AG10803 (cell line): Measurements from ENCODE around the gene ADRM1.

Source experiments
- DNase-seq: peaks from one replicate; pipeline ENCODE4 v3.0.0; 2010; ENCODE audit warnings: low read depth
- H3K4me3 ChIP-seq: 2 replicates; pipeline ENCODE4 v1.5.1; 2011; ENCODE audit warnings: mild to moderate bottlenecking, low read length, control low read depth
- TF ChIP-seq, protein P1 (sequence below): conservative IDR thresholded peaks from 2 replicates; pipeline ENCODE4 v1.5.1; 2011; ENCODE audit warnings: mild to moderate bottlenecking, low read length, control low read depth, inconsistent platforms

Gene ADRM1

DNA sequence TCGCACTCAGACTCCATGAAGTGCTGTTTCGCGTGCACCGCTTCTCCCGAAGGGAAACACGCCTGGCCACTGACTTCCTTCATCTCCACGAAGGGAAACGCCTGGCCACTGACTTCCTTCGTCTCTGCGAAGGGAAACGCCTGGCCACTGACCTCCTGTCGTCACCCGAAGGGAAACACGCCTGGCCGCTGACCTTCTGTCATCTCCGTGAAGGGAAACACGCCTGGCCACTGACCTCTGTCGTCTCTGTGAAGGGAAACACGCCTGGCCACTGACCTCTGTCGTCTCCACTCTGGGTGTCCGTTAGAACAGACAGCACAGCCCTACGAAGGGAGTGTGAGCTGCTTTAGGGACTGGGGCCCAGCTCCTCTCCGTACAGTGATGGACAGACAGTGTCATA lies 17.1 kb upstream of the ADRM1 start:
- TF ChIP-seq, protein P1, sequence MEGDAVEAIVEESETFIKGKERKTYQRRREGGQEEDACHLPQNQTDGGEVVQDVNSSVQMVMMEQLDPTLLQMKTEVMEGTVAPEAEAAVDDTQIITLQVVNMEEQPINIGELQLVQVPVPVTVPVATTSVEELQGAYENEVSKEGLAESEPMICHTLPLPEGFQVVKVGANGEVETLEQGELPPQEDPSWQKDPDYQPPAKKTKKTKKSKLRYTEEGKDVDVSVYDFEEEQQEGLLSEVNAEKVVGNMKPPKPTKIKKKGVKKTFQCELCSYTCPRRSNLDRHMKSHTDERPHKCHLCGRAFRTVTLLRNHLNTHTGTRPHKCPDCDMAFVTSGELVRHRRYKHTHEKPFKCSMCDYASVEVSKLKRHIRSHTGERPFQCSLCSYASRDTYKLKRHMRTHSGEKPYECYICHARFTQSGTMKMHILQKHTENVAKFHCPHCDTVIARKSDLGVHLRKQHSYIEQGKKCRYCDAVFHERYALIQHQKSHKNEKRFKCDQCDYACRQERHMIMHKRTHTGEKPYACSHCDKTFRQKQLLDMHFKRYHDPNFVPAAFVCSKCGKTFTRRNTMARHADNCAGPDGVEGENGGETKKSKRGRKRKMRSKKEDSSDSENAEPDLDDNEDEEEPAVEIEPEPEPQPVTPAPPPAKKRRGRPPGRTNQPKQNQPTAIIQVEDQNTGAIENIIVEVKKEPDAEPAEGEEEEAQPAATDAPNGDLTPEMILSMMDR = no peak
- H3K4me3 ChIP-seq = no peak overlapping the region
- no peak for DNase-seq

DNA sequence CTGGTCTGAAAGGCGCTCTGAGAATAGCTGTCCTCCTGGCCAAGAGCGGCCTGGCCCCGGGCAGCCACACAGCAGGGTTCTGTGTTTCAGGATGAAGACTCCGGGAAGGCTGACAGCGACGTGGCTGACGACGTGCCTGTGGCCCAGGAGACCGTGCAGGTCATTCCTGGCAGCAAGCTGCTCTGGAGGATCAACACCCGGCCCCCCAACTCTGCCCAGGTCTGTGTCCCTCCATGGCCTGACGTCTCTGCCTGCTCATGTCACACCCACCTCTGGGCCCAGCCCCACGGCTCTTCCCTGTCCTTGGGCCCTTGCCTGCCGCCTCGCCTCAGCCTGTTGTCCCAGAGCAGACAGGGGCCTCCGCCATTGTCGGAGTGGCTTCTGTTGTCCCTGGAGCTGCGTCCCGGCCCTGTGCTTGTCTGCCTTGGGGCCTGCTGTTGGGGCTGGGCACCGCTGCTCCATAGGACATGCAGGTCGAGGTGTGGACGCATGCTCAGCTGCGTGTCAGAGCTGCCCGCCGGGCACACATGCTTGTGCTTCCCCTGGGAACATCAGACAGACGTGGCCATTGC lies 16.2 kb upstream of the ADRM1 start:
- TF ChIP-seq, protein P1 = no peak
- DNase-seq = no peak
- no peak overlapping the region for H3K4me3 ChIP-seq

DNA sequence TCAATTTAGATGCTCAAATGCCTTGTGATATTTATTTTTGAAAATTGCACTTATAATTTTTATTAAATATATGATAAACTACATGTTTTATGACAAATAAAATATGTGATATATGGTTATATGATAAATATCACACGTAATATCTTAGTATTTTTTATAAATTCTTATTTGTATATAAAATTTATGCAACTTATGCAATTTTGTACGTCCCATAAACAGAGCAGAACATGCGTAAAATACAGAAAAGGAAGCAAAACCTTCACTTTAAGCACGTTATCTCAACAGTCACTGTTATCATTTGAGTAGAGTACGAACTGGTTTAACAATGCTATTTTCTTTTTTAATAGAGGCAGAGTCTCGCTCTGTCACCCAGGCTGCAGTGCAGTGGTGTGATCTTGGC lies 15.7 kb upstream of the ADRM1 start:
- no peak for DNase-seq
- no peak overlapping the region for H3K4me3 ChIP-seq
- TF ChIP-seq, protein P1 = no peak

DNA sequence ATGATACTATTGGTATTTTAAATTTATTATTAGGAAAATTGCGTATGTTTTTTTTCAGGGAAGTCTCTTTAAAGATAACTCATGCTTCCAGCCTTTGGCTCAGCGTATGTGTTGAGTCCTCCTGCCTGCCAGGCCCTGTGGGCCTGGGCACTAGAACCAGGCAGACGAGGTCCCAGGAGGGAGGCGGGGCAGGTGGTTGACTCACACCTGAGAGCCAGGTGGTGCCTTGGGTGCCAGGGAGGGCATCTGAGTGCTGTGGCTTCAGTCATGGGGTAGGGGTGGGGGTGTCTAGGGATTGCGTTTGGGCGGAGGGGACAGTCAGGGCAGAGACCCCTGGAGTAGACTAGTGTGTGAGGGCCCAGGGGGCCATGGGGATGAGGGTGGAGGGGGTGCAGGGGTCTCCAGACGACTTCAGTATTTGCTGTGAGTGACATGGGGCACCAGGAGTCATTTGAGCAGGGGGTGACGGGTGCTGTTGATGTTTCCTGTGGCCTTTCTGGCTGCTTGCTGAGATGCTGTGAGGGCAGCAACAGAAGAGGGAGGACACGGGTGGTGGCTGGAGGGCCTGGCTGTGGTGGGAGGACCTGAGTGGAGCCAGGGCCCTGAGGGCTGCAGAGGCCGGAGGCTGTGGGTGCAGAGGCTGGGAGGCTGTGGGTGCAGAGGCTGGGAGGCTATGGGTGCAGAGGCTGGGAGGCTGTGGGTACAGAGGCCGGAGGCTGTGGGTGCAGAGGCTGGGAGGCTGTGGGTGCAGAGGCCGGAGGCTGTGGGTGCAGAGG lies 14.8 kb upstream of the ADRM1 start:
- H3K4me3 ChIP-seq = no peak overlapping the region
- TF ChIP-seq, protein P1 = no peak
- no peak for DNase-seq

DNA sequence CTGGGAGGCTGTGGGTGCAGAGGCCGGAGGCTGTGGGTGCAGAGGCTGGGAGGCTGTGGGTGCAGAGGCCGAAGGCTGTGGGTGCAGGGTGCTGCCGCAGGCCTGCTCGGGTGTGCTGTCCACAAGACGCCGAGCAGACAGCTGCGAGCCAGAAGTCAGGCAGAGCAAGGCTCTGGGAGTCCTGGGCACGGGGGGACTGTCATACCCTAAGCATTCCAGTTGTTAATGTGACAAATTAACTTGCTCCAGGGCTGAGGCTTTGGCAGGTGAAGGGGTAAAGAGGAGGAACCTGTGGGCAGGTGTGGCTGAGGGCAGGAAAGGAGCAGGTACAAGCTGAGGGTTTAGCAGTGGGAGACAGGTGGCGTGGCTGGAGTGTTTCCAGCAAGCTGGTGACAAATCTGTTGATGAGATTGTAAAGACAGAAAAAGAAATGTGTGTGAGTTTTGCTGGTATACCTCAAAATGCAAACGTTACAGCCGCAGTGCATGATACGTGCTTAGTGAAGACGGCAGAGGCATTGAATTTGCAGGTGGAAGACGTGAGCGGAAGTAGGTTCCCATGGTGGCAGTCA lies 14.2 kb upstream of the ADRM1 start:
- DNase-seq = no peak

DNA sequence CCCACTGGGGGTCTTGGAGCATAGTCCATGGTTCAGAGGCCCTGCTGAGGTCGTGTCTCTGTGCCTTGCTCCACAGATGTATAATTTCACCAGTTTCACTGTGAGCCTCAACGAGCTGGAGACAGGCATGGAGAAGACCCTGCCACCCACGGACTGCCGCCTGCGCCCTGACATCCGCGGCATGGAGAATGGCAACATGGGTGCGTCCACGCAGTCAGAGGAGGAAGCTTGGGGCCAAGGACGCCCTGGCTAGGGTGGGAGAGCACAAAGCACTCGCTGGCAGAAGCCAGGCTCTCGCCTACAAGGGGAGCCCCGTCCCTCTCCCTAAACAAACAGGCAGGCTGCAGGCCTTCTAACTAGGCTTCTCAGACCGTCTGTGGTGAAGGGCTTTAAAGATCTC lies 13.7 kb upstream of the ADRM1 start:
- no peak overlapping the region for H3K4me3 ChIP-seq
- DNase-seq = no peak
- TF ChIP-seq, protein P1 = no peak

More for the DNA sequence above, 14.2 kb upstream of the ADRM1 start:
- no peak overlapping the region for H3K4me3 ChIP-seq
- TF ChIP-seq, protein P1 = no peak

DNA sequence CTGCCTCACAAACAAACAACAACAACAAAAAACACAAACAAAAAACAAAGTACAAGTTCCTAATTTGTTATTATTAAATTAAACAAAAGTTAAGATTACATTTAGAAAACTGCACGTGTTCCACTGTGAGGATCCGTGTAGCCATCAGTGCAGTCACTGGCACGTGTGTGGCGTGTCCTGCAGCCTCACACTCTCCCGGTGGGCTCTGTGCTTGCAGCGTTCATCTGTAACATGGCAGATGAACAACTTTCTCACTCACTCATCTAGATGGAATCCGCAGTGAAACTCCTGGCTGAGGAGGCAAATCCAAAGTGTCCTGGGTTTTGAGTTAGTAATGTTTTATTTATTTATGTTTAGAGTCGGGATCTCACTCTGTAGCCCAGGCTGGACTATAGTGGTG lies 12.9 kb upstream of the ADRM1 start:
- TF ChIP-seq, protein P1 = no peak
- no peak overlapping the region for H3K4me3 ChIP-seq
- DNase-seq = no peak
